ENCODE measurements around the gene ARFGAP1.

DNA sequence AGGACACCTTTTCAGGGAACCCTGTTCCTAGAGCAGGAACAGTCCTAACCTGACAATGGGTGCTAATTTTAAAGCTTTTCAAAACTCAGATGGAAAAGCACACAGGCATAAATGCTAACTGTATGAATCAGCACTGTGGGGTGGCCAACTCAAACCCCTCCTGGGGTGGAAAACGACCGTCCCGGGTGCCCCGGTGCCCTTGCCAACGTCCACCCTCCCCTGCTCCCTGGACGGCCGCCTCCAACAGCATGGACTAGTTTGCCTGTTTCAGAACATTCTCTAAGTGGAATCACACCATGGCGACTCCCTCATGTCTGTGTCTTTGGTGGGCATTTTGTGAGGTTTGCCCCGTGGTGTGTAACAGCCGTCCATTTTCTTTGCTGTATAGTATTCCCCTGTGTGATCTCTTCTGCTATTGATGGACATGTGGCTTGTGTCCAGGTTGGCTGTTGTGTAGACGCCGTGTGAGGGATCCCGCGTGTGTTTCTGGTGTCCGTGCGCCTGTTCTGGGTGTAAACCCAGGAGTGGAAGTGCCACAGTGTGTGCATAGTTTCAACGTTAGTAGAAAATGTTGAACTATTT is 26.2 kb downstream of the ARFGAP1 start:
- TF ChIP-seq, protein P1, sequence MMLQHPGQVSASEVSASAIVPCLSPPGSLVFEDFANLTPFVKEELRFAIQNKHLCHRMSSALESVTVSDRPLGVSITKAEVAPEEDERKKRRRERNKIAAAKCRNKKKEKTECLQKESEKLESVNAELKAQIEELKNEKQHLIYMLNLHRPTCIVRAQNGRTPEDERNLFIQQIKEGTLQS (IDR thresholded peaks at IDR 0.05; ENCODE audit: borderline replicate concordance, extremely low read depth, low read depth, low read length), result no peak
- TF ChIP-seq RAD21 (IDR thresholded peaks at IDR 0.05; ENCODE audit: insufficient read depth, low read depth, low read length) (no peak), CHD1 (IDR thresholded peaks at IDR 0.05; ENCODE audit: low read depth, low read length) (no peak), SIN3A (IDR thresholded peaks at IDR 0.05; ENCODE audit: low read depth, low read length) (no peak), CEBPB (IDR thresholded peaks at IDR 0.05; ENCODE audit: borderline replicate concordance in 1 of 2, low read depth in 2 of 2, low read length in 2 of 2) (no peak), EZH2 (IDR thresholded peaks at IDR 0.05; ENCODE audit: borderline replicate concordance, control insufficient read depth, low read depth, low read length) (no peak), BRCA1 (IDR thresholded peaks at IDR 0.05; ENCODE audit: low read depth, low read length) (no peak), PAX5 (IDR thresholded peaks at IDR 0.05; ENCODE audit: borderline replicate concordance, low read depth, low read length) (no peak), ZBED1 (IDR thresholded peaks at IDR 0.05; ENCODE audit: borderline replicate concordance) (no peak), POLR2A (IDR thresholded peaks at IDR 0.05; ENCODE audit: low read depth, low read length) (no peak)
- TF ChIP-seq, protein P2, sequence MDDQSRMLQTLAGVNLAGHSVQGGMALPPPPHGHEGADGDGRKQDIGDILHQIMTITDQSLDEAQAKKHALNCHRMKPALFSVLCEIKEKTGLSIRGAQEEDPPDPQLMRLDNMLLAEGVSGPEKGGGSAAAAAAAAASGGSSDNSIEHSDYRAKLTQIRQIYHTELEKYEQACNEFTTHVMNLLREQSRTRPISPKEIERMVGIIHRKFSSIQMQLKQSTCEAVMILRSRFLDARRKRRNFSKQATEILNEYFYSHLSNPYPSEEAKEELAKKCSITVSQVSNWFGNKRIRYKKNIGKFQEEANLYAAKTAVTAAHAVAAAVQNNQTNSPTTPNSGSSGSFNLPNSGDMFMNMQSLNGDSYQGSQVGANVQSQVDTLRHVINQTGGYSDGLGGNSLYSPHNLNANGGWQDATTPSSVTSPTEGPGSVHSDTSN (IDR thresholded peaks at IDR 0.05; ENCODE audit: insufficient replicate concordance, low read depth, low read length), result no peak
- TF ChIP-seq, protein P3, sequence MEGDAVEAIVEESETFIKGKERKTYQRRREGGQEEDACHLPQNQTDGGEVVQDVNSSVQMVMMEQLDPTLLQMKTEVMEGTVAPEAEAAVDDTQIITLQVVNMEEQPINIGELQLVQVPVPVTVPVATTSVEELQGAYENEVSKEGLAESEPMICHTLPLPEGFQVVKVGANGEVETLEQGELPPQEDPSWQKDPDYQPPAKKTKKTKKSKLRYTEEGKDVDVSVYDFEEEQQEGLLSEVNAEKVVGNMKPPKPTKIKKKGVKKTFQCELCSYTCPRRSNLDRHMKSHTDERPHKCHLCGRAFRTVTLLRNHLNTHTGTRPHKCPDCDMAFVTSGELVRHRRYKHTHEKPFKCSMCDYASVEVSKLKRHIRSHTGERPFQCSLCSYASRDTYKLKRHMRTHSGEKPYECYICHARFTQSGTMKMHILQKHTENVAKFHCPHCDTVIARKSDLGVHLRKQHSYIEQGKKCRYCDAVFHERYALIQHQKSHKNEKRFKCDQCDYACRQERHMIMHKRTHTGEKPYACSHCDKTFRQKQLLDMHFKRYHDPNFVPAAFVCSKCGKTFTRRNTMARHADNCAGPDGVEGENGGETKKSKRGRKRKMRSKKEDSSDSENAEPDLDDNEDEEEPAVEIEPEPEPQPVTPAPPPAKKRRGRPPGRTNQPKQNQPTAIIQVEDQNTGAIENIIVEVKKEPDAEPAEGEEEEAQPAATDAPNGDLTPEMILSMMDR (IDR thresholded peaks at IDR 0.05 in 2 of 3, conservative IDR thresholded peaks at IDR 0.05 in 1 of 3; ENCODE audit: control insufficient read depth in 2 of 3, extremely low read depth in 1 of 3, insufficient read depth in 1 of 3, low read depth in 3 of 3, low read length in 3 of 3), result no peak
- TF ChIP-seq, protein P4, sequence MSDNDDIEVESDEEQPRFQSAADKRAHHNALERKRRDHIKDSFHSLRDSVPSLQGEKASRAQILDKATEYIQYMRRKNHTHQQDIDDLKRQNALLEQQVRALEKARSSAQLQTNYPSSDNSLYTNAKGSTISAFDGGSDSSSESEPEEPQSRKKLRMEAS (IDR thresholded peaks at IDR 0.05; ENCODE audit: low read depth, low read length), result no peak
- TF ChIP-seq, protein P5, sequence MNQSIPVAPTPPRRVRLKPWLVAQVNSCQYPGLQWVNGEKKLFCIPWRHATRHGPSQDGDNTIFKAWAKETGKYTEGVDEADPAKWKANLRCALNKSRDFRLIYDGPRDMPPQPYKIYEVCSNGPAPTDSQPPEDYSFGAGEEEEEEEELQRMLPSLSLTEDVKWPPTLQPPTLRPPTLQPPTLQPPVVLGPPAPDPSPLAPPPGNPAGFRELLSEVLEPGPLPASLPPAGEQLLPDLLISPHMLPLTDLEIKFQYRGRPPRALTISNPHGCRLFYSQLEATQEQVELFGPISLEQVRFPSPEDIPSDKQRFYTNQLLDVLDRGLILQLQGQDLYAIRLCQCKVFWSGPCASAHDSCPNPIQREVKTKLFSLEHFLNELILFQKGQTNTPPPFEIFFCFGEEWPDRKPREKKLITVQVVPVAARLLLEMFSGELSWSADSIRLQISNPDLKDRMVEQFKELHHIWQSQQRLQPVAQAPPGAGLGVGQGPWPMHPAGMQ (IDR thresholded peaks at IDR 0.05; ENCODE audit: borderline replicate concordance), result no peak

Data from GM12878 (cell line).